Endodermal cell (in vitro differentiated cells): ENCODE results near the gene UQCR11. TPM values are rescaled to one million over a fixed set of nuclear protein-coding genes. Genes with fewer than 3 reads are reported as not detected.

Experiments
- DNase-seq: peaks from one replicate; pipeline ENCODE4 v3.0.0-alpha.2; 2017
- H3K27ac ChIP-seq: 2 replicates; pipeline ENCODE4 v1.5.1; 2013; ENCODE audit warnings: mild to moderate bottlenecking, low read depth, low read length, moderate library complexity
- H3K27me3 ChIP-seq: 2 replicates; pipeline ENCODE4 v1.6.1; 2013; ENCODE audit warnings: mild to moderate bottlenecking, low read length, moderate library complexity; ENCODE audit not compliant: insufficient read depth, control insufficient read depth, poor library complexity, severe bottlenecking
- H3K36me3 ChIP-seq: 2 replicates; pipeline ENCODE4 v1.7.0; 2013; ENCODE audit warnings: mild to moderate bottlenecking, low read length, moderate library complexity; ENCODE audit not compliant: control insufficient read depth, insufficient read depth
- H3K4me1 ChIP-seq: one replicate; pipeline ENCODE4 v1.7.0; 2013; ENCODE audit warnings: low read length; ENCODE audit not compliant: control insufficient read depth, insufficient read depth
- H3K4me3 ChIP-seq: 2 replicates; pipeline ENCODE4 v1.5.1; 2013; ENCODE audit warnings: mild to moderate bottlenecking, low read length, moderate library complexity
- H3K9ac ChIP-seq: 2 replicates; pipeline ENCODE4 v1.6.1; 2013; ENCODE audit warnings: mild to moderate bottlenecking, low read length, moderate library complexity; ENCODE audit not compliant: poor library complexity, severe bottlenecking; ENCODE audit errors: extremely low read depth
- H3K9me3 ChIP-seq: 2 replicates; pipeline ENCODE4 v1.6.1; 2013; ENCODE audit warnings: mild to moderate bottlenecking, low read length, moderate library complexity; ENCODE audit not compliant: control insufficient read depth
- H3K27ac Mint-ChIP-seq: 2 replicates; pipeline ENCODE4 v1.8.0; 2020; ENCODE audit warnings: mixed read lengths
- H3K27me3 Mint-ChIP-seq: 2 replicates; pipeline ENCODE4 v1.8.0; 2021; ENCODE audit warnings: mild to moderate bottlenecking, mixed read lengths; ENCODE audit not compliant: insufficient read depth
- H3K36me3 Mint-ChIP-seq: 2 replicates; pipeline ENCODE4 v1.8.0; 2020; ENCODE audit warnings: low read depth, mixed read lengths
- H3K4me1 Mint-ChIP-seq: 2 replicates; pipeline ENCODE4 v1.8.0; 2020; ENCODE audit warnings: mixed read lengths
- H3K4me3 Mint-ChIP-seq: 2 replicates; pipeline ENCODE4 v1.8.0; 2020; ENCODE audit warnings: mild to moderate bottlenecking, moderate library complexity, mixed read lengths
- H3K9me3 Mint-ChIP-seq: 2 replicates; pipeline ENCODE4 v1.8.0; 2020; ENCODE audit warnings: mild to moderate bottlenecking, mixed read lengths
- CTCF ChIP-seq: fragments of 200-600 bp; sonication (generic); conservative IDR thresholded peaks from 2 replicates; pipeline ENCODE4 v1.5.0; 2021; ENCODE audit warnings: antibody characterized with exemption, mild to moderate bottlenecking
- WGBS, 2 experiments: methylation state at CpG; one replicate each; pipeline versions ENCODE4 v1.1.5 to v1.1.7; 2013; ENCODE audit warnings: missing lambda C conversion rate in 2 of 2, mixed read lengths in 1 of 2; ENCODE audit not compliant: insufficient coverage in 1 of 2, insufficient read length in 1 of 2; 5-methylcytosine and 5-hydroxymethylcytosine counted together
- total RNA-seq, 2 donors: library from RNA; stranded (reverse); fragmentation: NEBNext Ultra II Directional in 1 of 2; extraction: Animal tissue kit (Norgen Biotek cat#: 25700) in 1 of 2; gene quantifications; 2 replicates in 1 of 2; 3 replicates in 1 of 2; pipeline ENCODE4 v1.2.1, GENCODE V29; 2021

The UQCR11 gene
- total RNA-seq, 2 donors from 2014 or later = 171 to 195 TPM

DNA sequence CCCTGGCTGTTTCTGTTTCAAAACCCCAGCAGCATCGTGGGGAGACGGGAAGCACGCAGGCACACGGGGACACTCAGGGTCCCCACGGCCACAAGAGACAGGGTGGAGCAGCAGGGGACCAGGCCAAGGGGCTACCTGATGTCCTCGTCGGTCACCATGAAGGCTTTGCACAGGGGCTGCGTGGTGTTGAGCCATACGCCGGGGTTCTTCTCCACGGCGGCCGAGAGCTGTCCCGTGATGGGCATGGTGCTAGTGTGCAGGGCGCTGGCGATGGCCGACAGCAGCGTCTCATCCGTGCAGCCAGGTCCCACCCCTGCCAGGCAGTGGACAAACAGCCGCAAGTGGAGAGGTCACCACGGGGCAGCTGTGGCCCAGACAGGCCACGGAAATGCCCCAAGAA lies 24.3 kb downstream of the UQCR11 start:
- Mint-ChIP-seq H3K4me3 (no peak overlapping the region), H3K27me3 (no peaks in the 10 kb centered on the region), H3K4me1 (no peaks in the 10 kb centered on the region), H3K9me3 (no peaks in the 10 kb centered on the region), H3K36me3 (peaks cover 57% of the 10 kb centered on the region), H3K27ac (no peak overlapping the region)
- DNase-seq = no peak
- peaks cover 40% of the 10 kb centered on the region for H3K36me3 ChIP-seq
- no peaks in the 10 kb centered on the region for H3K27me3 ChIP-seq
- no peak for TF ChIP-seq CTCF
- H3K4me1 ChIP-seq = no peaks in the 10 kb centered on the region
- H3K27ac ChIP-seq = no peak overlapping the region
- WGBS, 2 experiments = 96 to 97% methylated on average over 18 to 22 of the region's 22 CpGs
- H3K9me3 ChIP-seq = no peaks in the 10 kb centered on the region
- no peak overlapping the region for H3K4me3 ChIP-seq
- H3K9ac ChIP-seq = no peak overlapping the region

DNA sequence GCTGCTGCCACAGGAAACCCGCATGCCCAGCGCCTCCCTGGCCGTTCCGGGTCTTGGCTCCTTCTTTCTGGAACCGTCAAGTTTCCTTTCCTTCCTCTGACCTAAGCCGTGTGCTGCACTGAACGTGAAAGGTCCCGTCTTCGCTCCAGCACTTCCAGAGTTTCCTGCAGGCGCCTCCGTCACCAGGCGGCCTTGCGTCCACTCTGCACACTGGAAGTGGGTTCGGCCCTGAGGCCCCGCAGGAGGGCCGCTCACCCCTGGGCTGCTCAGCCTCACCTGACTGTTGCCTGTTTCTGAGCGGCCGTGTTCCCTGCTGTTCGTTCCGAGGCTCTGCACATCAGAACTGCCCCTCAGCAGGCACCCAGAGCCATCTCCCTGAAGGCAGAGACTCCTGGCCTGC lies 24.9 kb downstream of the UQCR11 start:
- no peaks in the 10 kb centered on the region for H3K9me3 ChIP-seq
- no peak for DNase-seq
- no peaks in the 10 kb centered on the region for H3K4me1 ChIP-seq
- Mint-ChIP-seq H3K9me3 (no peaks in the 10 kb centered on the region), H3K27me3 (no peaks in the 10 kb centered on the region), H3K4me1 (no peaks in the 10 kb centered on the region), H3K36me3 (peaks cover 51% of the 10 kb centered on the region), H3K4me3 (no peak overlapping the region), H3K27ac (no peak overlapping the region)
- no peak overlapping the region for H3K9ac ChIP-seq
- no peaks in the 10 kb centered on the region for H3K27me3 ChIP-seq
- H3K4me3 ChIP-seq = no peak overlapping the region
- no peak for TF ChIP-seq CTCF
- 91 to 94% methylated on average over 10 to 20 of the region's 20 CpGs for WGBS, 2 experiments
- peaks cover 40% of the 10 kb centered on the region for H3K36me3 ChIP-seq
- H3K27ac ChIP-seq = no peak overlapping the region

DNA sequence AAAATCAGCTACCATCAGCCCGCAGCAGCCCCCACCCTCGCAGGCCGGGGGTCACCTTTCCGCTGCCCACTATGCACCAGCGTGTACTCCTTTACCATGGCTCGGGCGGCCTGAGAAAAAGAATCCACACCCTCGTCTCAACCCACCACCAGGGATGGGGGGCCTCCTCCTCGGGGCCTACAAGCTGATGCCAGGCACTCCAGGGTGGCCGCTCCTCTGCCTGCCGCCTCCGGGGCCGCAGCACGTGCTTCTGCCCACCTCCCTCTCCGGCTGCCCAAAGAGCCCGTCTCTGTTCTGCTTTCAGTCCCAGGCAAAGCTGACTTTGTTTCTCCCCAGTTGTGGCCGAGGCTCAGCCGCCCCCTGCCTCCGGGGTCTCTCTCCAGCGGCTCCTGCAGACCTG lies 26.0 kb downstream of the UQCR11 start:
- no peak overlapping the region for H3K9ac ChIP-seq
- H3K27ac Mint-ChIP-seq = no peak overlapping the region
- H3K9me3 ChIP-seq = no peaks in the 10 kb centered on the region
- H3K36me3 Mint-ChIP-seq = peaks cover 44% of the 10 kb centered on the region
- no peaks in the 10 kb centered on the region for H3K4me1 ChIP-seq
- H3K9me3 Mint-ChIP-seq = no peaks in the 10 kb centered on the region
- H3K4me3 Mint-ChIP-seq = no peak overlapping the region
- H3K4me1 Mint-ChIP-seq = no peaks in the 10 kb centered on the region
- H3K27me3 ChIP-seq = no peaks in the 10 kb centered on the region
- H3K4me3 ChIP-seq = no peak overlapping the region
- H3K36me3 ChIP-seq = peaks cover 40% of the 10 kb centered on the region
- DNase-seq = no peak
- WGBS, 2 experiments = 95 to 98% methylated on average over 13 to 20 of the region's 20 CpGs
- H3K27me3 Mint-ChIP-seq = no peaks in the 10 kb centered on the region
- no peak overlapping the region for H3K27ac ChIP-seq
- no peak for TF ChIP-seq CTCF
